WERI-Rb-1 (cell line): ENCODE results near the gene MRC1.
"Not testable (repeated sequence)": the region's sequence is repeated elsewhere in the genome, so short reads cannot be mapped to it uniquely, and the experiment has no call there.

Source experiments
- DNase-seq: peaks from one replicate; pipeline ENCODE4 v3.0.0-alpha.2; 2020
- H3K27ac ChIP-seq: fragments of 250-450 bp; sonication (Bioruptor Pico); 2 replicates; pipeline ENCODE4 v1.5.1; 2020; ENCODE audit warnings: mild to moderate bottlenecking, moderate library complexity
- H3K27me3 ChIP-seq: fragments of 250-450 bp; sonication (Bioruptor Pico); 2 replicates; pipeline ENCODE4 v1.5.1; 2021; ENCODE audit warnings: mild to moderate bottlenecking, low read depth, moderate library complexity; ENCODE audit not compliant: insufficient read depth, severe bottlenecking
- H3K36me3 ChIP-seq: fragments of 250-450 bp; sonication (Bioruptor Pico); 2 replicates; pipeline ENCODE4 v1.5.1; 2020; ENCODE audit warnings: mild to moderate bottlenecking, moderate library complexity
- H3K4me3 ChIP-seq: 2 replicates; pipeline ENCODE4 v1.5.1; 2011; ENCODE audit warnings: low read depth, mild to moderate bottlenecking, control low read depth, low read length
- H3K9me3 ChIP-seq: fragments of 250-450 bp; sonication (Bioruptor Pico); 2 replicates; pipeline ENCODE4 v1.5.1; 2021; ENCODE audit warnings: mild to moderate bottlenecking, moderate library complexity; ENCODE audit not compliant: severe bottlenecking
- CTCF ChIP-seq: IDR thresholded peaks from 2 replicates; pipeline ENCODE4 v1.5.1; 2011; ENCODE audit warnings: low read depth, mild to moderate bottlenecking, control low read depth, inconsistent platforms, low read length

MRC1 gene

DNA sequence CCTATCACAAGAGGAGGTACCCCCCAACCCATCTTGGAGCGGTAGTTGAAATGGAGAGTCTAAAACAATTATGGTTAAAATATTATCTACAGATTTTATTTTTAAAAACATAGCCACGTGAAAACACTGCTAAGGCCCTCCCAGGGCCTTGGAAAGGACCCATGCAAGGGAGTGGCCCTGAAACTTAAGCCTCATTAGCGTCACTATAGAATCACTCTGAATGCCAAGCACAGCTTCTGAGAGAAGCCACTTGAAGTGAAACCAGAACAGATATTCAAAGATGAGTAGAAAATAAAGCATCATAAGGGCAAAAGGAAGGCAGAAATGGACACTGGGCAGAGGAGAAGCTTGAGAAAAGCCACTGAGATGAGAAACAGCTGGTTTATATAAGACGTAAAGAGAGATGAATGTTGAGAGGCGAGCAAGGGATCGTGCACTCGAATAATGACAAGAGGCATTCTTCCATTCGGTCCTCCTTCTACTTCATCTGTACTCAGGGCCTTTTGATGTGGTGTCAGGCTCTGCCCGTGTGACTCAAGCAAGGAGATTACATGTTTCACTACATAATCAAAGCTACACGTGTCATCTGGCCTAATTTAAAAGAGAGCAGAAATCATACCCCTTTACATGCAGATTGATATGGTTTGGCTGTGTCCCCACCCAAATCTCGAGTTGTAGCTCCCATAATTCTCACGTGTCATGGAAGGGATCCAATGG lies 109.2 kb downstream of the MRC1 start:
- H3K27ac ChIP-seq = no peak overlapping the region
- no peak for TF ChIP-seq CTCF
- no peak overlapping the region for H3K4me3 ChIP-seq
- DNase-seq = no peak
- H3K27me3 ChIP-seq = no peaks in the 10 kb centered on the region
- H3K9me3 ChIP-seq = no peaks in the 10 kb centered on the region
- no peaks in the 10 kb centered on the region for H3K36me3 ChIP-seq

DNA sequence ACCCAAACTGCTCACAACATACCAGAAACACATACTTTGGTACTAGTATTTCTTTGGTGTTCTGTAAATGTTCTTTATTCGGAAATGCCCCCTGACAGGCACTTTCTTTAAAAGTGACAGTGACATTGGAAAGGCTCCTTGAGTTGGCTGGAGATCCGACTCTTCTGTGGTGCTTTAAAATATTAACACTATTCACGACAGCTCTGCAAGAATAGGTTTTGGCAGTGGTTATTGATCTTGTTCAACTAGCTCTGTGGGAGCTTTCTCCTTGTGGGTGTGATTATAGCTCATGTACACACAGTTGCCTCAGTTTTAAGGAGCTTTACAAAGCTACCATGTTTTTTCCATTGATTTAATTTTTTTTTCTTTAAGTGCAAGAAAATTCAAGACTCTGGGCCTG lies 112.2 kb downstream of the MRC1 start:
- Histone ChIP-seq H3K36me3 (no peaks in the 10 kb centered on the region), H3K4me3 (no peak overlapping the region), H3K27me3 (no peaks in the 10 kb centered on the region), H3K9me3 (no peaks in the 10 kb centered on the region), H3K27ac (no peak overlapping the region)
- TF ChIP-seq CTCF = no peak
- DNase-seq = no peak

- H3K36me3 ChIP-seq = no peaks in the 10 kb centered on the region
- H3K9me3 ChIP-seq = no peaks in the 10 kb centered on the region
- no peak overlapping the region for H3K4me3 ChIP-seq
- no peak for TF ChIP-seq CTCF
- no peak for DNase-seq
- H3K27me3 ChIP-seq = no peaks in the 10 kb centered on the region
- H3K27ac ChIP-seq = no peak overlapping the region
Measured at GRCh38 chr10:17923728-17924127, 114.6 kb downstream of the MRC1 start.

DNA sequence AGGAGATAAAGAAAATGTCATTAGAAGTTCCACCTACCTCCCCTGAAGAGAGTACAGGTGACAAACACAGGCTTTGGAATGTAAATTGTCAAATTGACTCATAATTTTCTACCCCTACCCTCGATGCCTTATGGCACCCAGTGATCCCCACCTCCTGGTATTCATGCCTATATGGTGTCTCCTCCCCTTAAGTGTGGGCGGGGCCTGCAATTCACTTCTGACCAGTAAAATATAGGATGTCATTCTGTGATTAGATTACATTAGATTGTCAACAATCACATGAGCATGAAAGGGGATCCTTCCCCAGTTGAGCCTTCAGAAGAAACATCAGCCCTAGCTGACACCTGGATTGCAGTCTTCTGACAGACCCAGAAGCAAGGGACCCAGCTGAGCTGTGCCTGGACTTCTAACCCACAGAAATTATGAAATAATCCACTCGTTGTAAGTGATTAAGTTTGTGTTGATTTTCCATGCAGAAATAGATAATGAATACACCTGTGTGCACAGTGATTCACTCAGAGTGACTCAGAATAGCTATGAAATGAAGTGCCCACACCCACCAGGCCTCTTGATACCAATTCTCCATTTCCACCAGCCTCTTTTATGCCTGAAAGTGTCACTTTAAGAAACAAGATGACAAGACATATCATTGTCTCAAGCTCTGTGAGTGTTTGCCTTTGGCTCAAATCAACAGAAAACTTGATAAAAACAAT lies 134.0 kb downstream of the MRC1 start:
- no peak for DNase-seq
- TF ChIP-seq CTCF = no peak
- Histone ChIP-seq H3K27ac (no peak overlapping the region), H3K4me3 (no peak overlapping the region), H3K36me3 (no peaks in the 10 kb centered on the region), H3K27me3 (no peaks in the 10 kb centered on the region), H3K9me3 (no peaks in the 10 kb centered on the region)

DNA sequence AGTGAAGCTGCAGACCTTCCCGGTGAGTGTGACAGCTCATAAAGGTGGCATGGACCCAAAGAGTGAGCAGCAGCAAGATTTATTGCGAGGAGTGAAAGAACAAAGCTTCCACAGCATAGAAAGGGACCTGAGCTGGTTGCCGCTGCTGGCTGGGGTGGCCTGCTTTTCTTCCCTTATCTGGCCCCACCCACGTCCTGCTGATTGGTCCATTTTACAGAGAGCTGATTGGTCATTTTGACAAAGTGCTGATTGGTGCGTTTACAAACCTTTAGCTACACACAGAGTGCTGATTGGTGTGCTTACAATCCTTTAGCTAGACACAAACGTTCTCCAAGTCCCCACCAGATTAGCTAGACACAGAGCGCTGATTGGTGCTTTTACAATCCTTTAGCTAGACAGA lies 141.1 kb downstream of the MRC1 start:
- not testable (repeated sequence) for H3K9me3 ChIP-seq, H3K36me3 ChIP-seq, H3K27ac ChIP-seq, H3K27me3 ChIP-seq, H3K4me3 ChIP-seq, DNase-seq

DNA sequence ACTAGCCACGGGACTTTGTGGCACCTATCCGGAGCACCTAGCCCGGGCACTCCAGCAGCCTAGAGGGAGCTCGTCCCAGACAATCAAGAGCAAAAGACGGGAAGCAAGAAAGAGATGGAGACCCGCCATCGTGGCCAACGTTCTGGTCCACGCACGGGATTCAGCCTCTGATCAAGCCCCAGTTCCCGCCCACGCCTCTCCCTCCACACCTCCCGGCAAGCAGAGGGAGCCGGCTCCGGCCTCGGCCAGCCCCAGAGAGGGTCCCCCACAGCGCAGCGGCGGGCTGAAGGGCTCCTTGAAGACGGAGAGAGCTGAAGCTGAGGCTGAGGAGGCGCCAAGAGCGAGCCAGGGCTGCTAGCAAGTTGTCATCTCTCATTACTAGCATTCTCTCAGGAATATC lies 141.6 kb downstream of the MRC1 start:
- Histone ChIP-seq H3K36me3 (no peaks in the 10 kb centered on the region), H3K27me3 (no peaks in the 10 kb centered on the region), H3K9me3 (no peaks in the 10 kb centered on the region), H3K27ac (no peak overlapping the region), H3K4me3 (no peak overlapping the region)
- DNase-seq = no peak
- TF ChIP-seq CTCF = no peak
